GM18502 (cell line): ENCODE results near the gene GOLPH3.
"Not testable (repeated sequence)": the region's sequence is repeated elsewhere in the genome, so short reads cannot be mapped to it uniquely, and the experiment has no call there.

Experiments
- ATAC-seq: cut with Tn5 transposase; IDR thresholded peaks from one replicate; pipeline ENCODE4 v1.9.1; 2021; ENCODE audit warnings: mild to moderate bottlenecking; ENCODE audit not compliant: unreplicated experiment, poor library complexity

GOLPH3 gene

DNA sequence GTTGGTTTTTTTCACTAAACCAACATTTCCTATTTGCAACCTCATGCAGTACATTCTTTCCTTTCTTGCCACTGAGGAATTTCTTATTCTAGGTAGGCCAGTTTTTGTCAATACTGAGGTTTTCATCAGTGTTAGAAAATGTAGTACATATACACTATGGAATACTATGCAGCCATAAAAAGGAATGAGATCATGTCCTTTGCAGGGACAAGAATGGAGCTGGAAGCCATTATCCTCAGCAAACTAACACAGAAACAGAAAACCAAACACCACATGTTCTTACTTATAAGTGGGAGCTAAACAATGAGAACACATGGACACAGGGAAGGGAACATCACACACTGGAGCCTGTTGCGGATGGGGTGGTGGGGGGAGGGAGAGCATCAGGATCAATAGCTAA is 93.6 kb downstream of the GOLPH3 start:
- not testable (repeated sequence) for ATAC-seq

DNA sequence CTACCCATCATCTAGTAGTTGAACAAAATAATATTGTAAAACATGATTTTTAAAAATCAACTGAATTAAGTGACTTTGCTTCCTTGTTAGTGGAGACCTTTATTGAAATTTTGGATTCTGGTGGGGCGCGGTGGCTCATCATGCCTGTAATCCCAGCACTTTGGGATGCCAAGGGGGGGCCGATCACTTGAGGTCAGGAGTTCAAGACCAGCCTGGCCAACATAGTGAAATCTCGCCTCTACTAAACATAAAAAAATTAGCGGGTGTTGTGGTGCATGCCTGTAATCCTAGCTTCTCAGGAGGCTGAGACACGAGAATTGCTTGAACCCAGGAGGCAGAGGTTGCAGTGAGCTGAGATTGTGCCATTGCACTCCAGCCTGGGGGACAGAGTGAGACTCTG is 95.3 kb downstream of the GOLPH3 start:
- ATAC-seq: not testable (repeated sequence)

DNA sequence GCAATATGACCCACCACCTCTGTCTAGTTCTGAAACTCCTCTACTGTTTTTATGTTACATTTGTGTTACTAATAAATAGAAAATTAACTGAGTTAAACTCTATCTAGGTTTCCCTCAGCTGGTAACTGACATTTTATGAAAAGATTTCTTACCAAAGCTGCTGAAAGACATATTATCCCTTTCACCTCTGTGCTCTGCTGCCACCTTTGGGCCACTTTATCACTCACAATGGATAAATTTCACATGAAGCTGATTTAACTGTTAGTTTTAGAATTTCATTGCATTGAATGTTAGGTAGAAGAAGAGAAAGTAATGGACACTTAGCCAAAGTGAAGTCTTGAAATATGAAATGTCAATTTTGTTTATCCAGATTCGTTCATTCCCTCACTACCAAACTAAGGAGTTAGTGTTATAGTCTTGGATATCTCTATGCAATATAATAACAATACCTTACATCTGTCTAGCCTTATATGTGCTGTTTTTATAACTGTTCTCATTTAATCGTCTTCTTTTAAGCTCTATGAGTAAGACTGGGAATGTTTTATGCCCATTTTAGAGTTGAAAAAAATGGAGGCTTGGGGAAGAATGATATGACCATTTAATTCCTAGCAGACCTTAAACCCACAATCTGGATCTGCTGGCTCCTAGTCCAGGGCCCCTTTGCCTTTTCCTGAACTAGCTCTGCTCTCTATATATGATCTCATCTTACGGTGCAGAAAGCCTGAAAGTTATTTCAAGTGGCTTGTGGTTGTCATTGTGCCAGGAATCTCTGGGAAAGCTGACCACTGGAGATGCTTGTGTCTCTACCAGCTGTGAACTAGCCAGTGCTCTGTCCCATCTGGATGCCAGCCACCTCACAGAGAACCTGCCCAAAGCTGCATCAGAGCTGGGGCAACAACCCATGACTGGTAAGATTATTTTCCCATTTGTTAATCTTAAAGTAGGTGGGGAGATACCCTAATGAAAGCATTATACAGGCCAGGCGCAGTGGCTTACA is 97.1 kb downstream of the GOLPH3 start:
- no peak for ATAC-seq
